Mammary epithelial cell (primary cell): ENCODE results near the gene RHEBL1.

Experiments used
- CTCF ChIP-seq, 2 donors: IDR thresholded peaks in 1 of 2; conservative IDR thresholded peaks in 1 of 2; 2 replicates each; pipeline ENCODE4 v1.5.1; 2011 to 2012; ENCODE audit warnings: inconsistent platforms in 2 of 2, low read length in 2 of 2, mild to moderate bottlenecking in 2 of 2, control low read depth in 1 of 2, low read depth in 1 of 2; ENCODE audit not compliant: insufficient read depth in 1 of 2; ENCODE audit errors: extremely low read depth in 1 of 2
- EZH2 ChIP-seq: IDR thresholded peaks from 2 replicates; pipeline ENCODE4 v1.6.1; 2012; ENCODE audit warnings: low read length, inconsistent platforms, borderline replicate concordance

- no peak for TF ChIP-seq CTCF (conservative IDR thresholded peaks at IDR 0.05 in 1 of 2, IDR thresholded peaks at IDR 0.05 in 1 of 2; ENCODE audit: extremely low read depth in 1 of 2, insufficient read depth in 1 of 2, low read depth in 1 of 2, low read length in 2 of 2)
- TF ChIP-seq EZH2 = no peak
These were observed 11.3 kb downstream of the RHEBL1 start for GRCh38 chr12:49058366-49059044.
